HG03521 (cell line): Measurements from ENCODE around the gene PDF.

Experiments
- ATAC-seq: cut with Tn5 transposase; IDR thresholded peaks from one replicate; pipeline ENCODE4 v1.9.1; 2021; ENCODE audit warnings: mild to moderate bottlenecking, moderate library complexity; ENCODE audit not compliant: unreplicated experiment

PDF gene

GRCh38 chr16:69339289-69340094, 9.1 kb upstream of the PDF start, which contains the start of the genes COG8 and NIP7:
TSS of gene COG8 (minus strand) at chr16:69339564. CDS start at chr16:69339552, 12 bp downstream.
TSS of gene NIP7 (plus strand) at chr16:69339772. CDS start at chr16:69339830, 58 bp downstream.
- ATAC-seq = peak; percentile 86

GRCh38 chr16:69338557-69339288, 8.3 kb upstream of the PDF start:
- no peak for ATAC-seq

GRCh38 chr16:69334696-69335095, 4.3 kb upstream of the PDF start:
- no peak for ATAC-seq

GRCh38 chr16:69329369-69330285, 761 bp downstream of the PDF start:
- ATAC-seq = peak; percentile 26

GRCh38 chr16:69328854-69329316, 1.5 kb downstream of the PDF start:
- ATAC-seq = no peak

- no peak for ATAC-seq
These were observed 2.6 kb downstream of the PDF start for GRCh38 chr16:69327585-69328310.

GRCh38 chr16:69326172-69326873, 4.1 kb downstream of the PDF start:
- no peak for ATAC-seq

GRCh38 chr16:69325784-69326171, 4.6 kb downstream of the PDF start:
- ATAC-seq = no peak

- ATAC-seq = no peak
These were observed 5.7 kb downstream of the PDF start for GRCh38 chr16:69324585-69325253.

GRCh38 chr16:69324013-69324531, 6.3 kb downstream of the PDF start:
- ATAC-seq = no peak

- ATAC-seq = no peak
These were observed 7.0 kb downstream of the PDF start for GRCh38 chr16:69323415-69323814.

- no peak for ATAC-seq
These were observed 8.0 kb downstream of the PDF start for GRCh38 chr16:69322343-69322742.

GRCh38 chr16:69321080-69321479, 9.3 kb downstream of the PDF start:
- ATAC-seq = no peak

GRCh38 chr16:69320740-69321073, 9.7 kb downstream of the PDF start:
- no peak for ATAC-seq

- ATAC-seq = no peak
These were observed 10.3 kb downstream of the PDF start for GRCh38 chr16:69319826-69320739.

GRCh38 chr16:69319381-69319780, 11.0 kb downstream of the PDF start:
- no peak for ATAC-seq

- no peak for ATAC-seq
These were observed 11.5 kb downstream of the PDF start for GRCh38 chr16:69318911-69319289.
